HG02870 (cell line): Measurements from ENCODE around the gene TRAPPC14.
"Not testable (repeated sequence)": the region's sequence is repeated elsewhere in the genome, so short reads cannot be mapped to it uniquely, and the experiment has no call there.

ENCODE experiments used
- ATAC-seq: cut with Tn5 transposase; IDR thresholded peaks from one replicate; pipeline ENCODE4 v1.9.1; 2021; ENCODE audit warnings: mild to moderate bottlenecking, moderate library complexity; ENCODE audit not compliant: unreplicated experiment

TRAPPC14 gene

GRCh38 chr7:100154651-100155491, 3.7 kb downstream of the TRAPPC14 start:
- no peak for ATAC-seq

DNA sequence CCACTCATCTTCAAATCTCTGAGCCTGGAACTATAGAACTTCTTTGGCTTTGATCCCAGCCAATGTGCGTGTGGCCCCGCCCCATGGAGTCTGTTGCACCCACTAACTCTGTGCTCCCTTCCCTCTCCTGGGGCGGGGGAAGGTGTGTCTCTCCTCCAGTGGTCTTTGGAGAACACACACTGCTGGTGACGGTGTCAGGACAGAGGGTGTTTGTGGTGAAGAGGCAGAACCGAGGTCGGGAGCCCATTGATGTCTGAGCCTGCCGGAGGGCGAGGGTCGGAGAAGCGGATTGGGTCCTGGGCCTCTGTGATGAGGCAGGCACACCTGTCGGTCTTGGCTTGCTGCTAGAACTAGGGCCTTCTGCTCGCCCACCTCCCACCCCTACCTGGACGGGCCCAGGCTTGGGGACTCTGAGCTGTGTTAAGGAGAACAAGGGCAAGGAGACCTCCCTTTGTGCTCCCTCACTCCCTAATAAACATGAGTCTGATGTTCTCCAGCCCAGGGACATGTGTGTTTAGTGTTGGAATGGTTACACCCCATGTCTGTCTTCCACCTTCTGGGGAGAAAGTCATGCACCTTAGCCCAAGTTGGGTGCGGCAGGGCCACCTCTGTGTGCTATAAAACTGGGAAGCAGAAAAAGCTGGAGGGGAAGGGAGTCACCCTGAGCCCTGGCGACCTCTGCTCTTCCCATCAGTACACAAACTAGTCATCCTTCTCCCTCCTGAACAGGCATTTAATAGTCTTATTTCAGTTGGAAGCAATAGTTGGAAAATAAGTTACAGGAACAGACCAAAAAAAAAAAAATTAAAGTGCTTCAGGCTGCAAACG, 4.6 kb downstream of the TRAPPC14 start:
- no peak for ATAC-seq

DNA sequence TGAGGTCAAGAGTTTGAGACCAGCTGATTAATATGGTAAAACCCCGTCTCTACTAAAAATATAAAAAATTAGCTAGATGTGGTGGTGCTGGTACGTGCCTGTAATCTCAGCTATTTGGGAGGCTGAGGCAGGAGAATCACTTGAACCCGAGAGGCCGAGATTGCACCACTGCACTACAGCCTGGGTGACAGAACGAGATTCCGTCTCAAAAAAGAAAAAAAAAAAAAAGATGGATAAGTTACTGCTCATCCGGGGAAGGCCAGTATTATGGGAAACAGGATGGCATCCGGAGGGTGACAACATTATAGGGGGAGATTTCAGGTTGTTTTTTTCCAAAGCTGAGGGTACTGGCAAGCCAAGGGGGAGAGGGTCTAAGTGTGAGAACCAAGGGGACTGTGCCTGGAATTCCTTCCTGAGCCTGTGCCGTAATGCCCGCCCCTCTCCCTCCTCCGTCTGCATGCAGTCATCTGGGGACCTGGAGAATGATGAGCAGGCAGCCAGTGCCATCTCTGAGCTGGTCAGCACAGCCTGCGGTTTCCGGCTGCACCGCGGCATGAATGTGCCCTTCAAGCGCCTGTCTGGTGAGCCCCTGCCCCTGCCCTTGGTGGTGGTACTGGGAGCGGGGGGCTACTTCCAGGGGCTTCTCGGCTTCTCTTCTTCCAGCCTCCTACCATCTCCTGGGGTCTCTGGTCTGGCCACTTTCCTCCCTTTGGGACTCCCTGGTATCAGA, 5.4 kb downstream of the TRAPPC14 start:
- ATAC-seq: no peak

GRCh38 chr7:100152404-100152803, 6.1 kb downstream of the TRAPPC14 start:
- ATAC-seq: no peak

- ATAC-seq: peak; percentile 98
Observed at GRCh38 chr7:100148559-100149328, 9.8 kb downstream of the TRAPPC14 start, which contains the start of gene LAMTOR4. TSS of gene LAMTOR4 (plus strand) at chr7:100148918. CDS start at chr7:100148973, 55 bp downstream.

DNA sequence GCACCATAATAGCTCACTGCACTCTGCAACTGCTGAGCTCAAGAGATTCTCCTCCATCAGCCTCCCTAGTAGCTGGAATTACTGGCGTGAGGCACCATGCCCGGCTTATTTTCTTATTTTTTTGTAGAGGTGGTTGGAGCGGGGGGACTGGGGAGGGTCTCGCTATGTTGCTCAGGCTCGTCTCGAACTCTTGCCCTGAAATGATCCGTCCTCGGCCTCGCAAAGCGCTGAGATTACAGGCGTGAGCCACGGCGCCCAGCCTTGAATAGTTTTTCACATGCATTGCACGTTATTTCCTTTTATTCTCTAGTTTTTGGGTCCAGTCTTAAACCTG, 10.3 kb downstream of the TRAPPC14 start:
- ATAC-seq: no peak

- no peak for ATAC-seq
Observed at GRCh38 chr7:100147278-100147677, 11.2 kb downstream of the TRAPPC14 start.

DNA sequence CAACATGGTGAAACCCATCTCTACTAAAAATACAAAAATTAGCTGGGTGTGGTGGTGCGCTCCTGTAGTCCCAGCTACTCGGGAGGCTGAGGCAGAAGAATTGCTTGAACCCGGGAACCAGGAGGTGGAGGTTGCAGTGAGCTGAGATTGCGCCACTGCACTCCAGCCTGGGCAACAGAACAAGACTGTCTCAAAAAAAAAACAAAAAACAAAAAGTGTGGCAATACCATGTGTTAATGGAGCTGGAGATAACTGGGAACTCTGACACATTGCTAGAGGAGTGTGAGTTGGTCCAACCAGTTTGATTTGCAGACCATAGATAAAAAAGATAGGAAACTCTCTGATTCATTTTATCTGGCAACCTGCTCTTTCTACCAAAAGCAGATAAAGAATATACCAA, 12.2 kb downstream of the TRAPPC14 start:
- not testable (repeated sequence) for ATAC-seq

- ATAC-seq: no peak
Observed at GRCh38 chr7:100142461-100142860, 16.1 kb downstream of the TRAPPC14 start.

- ATAC-seq: no peak
Observed at GRCh38 chr7:100141555-100141949, 17.0 kb downstream of the TRAPPC14 start.

- no peak for ATAC-seq
Observed at GRCh38 chr7:100137851-100138760, 20.4 kb downstream of the TRAPPC14 start.

GRCh38 chr7:100132697-100133151, 25.8 kb downstream of the TRAPPC14 start:
- ATAC-seq: peak; percentile 59

- no peak for ATAC-seq
Observed at GRCh38 chr7:100132126-100132525, 26.4 kb downstream of the TRAPPC14 start.

GRCh38 chr7:100130608-100131453, 27.7 kb downstream of the TRAPPC14 start:
- ATAC-seq: no peak

- not testable (repeated sequence) for ATAC-seq
Observed at GRCh38 chr7:100130220-100130607, 28.3 kb downstream of the TRAPPC14 start.

- ATAC-seq: no peak
Observed at GRCh38 chr7:100128637-100128963, 29.9 kb downstream of the TRAPPC14 start.

GRCh38 chr7:100127866-100128636, 30.5 kb downstream of the TRAPPC14 start:
- ATAC-seq: no peak
